Liver (tissue), 9 donors: ENCODE results near the gene CCL2. TPM values are rescaled to one million over a fixed set of nuclear protein-coding genes. Genes with fewer than 3 reads are reported as not detected.

Experiments used
- DNase-seq: peaks from one replicate; pipeline ENCODE4 v3.0.0-alpha.2; 2017; ENCODE audit warnings: low spot score
- H3K27ac ChIP-seq, 2 donors: one replicate each; pipeline ENCODE4 v1.7.0; 2013; ENCODE audit warnings: inconsistent platforms in 2 of 2, low read length in 2 of 2, control low read depth in 1 of 2, low read depth in 1 of 2, mild to moderate bottlenecking in 1 of 2
- H3K27me3 ChIP-seq, 4 donors: one replicate each; pipeline versions ENCODE4 v1.6.1 to v1.7.0; 2013; ENCODE audit warnings: low read length in 3 of 4, inconsistent platforms in 1 of 4, mild to moderate bottlenecking in 1 of 4, moderate library complexity in 1 of 4; ENCODE audit not compliant: control insufficient read depth in 4 of 4, insufficient read depth in 4 of 4
- H3K36me3 ChIP-seq, 4 donors: one replicate each; pipeline versions ENCODE4 v1.6.1 to v1.7.0; 2013; ENCODE audit warnings: low read length in 3 of 4, mild to moderate bottlenecking in 3 of 4, low read depth in 1 of 4, moderate library complexity in 1 of 4; ENCODE audit not compliant: control insufficient read depth in 4 of 4, insufficient read depth in 3 of 4
- H3K4me1 ChIP-seq, 4 donors: one replicate each; pipeline versions ENCODE4 v1.6.1 to v1.7.0; 2013; ENCODE audit warnings: low read length in 3 of 4, mild to moderate bottlenecking in 3 of 4, moderate library complexity in 1 of 4; ENCODE audit not compliant: control insufficient read depth in 4 of 4, insufficient read depth in 4 of 4
- H3K4me3 ChIP-seq, 3 donors: one replicate each; pipeline versions ENCODE4 v1.6.1 to v1.7.0; 2013; ENCODE audit warnings: low read length in 3 of 3, control low read depth in 1 of 3, low read depth in 1 of 3, mild to moderate bottlenecking in 1 of 3
- H3K9ac ChIP-seq, 2 donors: one replicate each; pipeline ENCODE4 v1.7.0; 2013; ENCODE audit warnings: low read length in 2 of 2, mild to moderate bottlenecking in 2 of 2, moderate library complexity in 2 of 2, control low read depth in 1 of 2, low read depth in 1 of 2
- H3K9me3 ChIP-seq, 4 donors: one replicate each; pipeline versions ENCODE4 v1.6.1 to v1.7.0; 2013; ENCODE audit warnings: low read length in 3 of 4; ENCODE audit not compliant: control insufficient read depth in 4 of 4
- ATF3 ChIP-seq: IDR thresholded peaks from 2 replicates; pipeline ENCODE4 v1.6.1; 2016; ENCODE audit warnings: antibody characterized with exemption
- CTCF ChIP-seq: fragments of 150-350 bp; IDR thresholded peaks from 2 replicates; pipeline ENCODE4 v1.5.1; 2017; ENCODE audit warnings: improper control_type of control experiment, low read depth, low read length; ENCODE audit not compliant: missing input control
- EGR1 ChIP-seq, 2 donors: IDR thresholded peaks; 2 replicates each; pipeline ENCODE4 v1.6.1; 2016 to 2018; ENCODE audit warnings: antibody characterized with exemption in 2 of 2, low read depth in 2 of 2
- FOXA1 ChIP-seq: IDR thresholded peaks from 2 replicates; pipeline ENCODE4 v1.6.1; 2016; ENCODE audit warnings: antibody characterized with exemption
- FOXA2 ChIP-seq: IDR thresholded peaks from 2 replicates; pipeline ENCODE4 v1.6.1; 2016; ENCODE audit warnings: antibody characterized with exemption
- GABPA ChIP-seq, 2 donors: IDR thresholded peaks in 1 of 2; conservative IDR thresholded peaks in 1 of 2; 2 replicates each; pipeline ENCODE4 v1.6.1; 2016; ENCODE audit warnings: antibody characterized with exemption in 2 of 2, mild to moderate bottlenecking in 1 of 2, moderate library complexity in 1 of 2
- HNF4A ChIP-seq, 2 donors: conservative IDR thresholded peaks; 2 replicates each; pipeline ENCODE4 v1.6.1; 2016; ENCODE audit warnings: antibody characterized with exemption in 2 of 2, mild to moderate bottlenecking in 2 of 2
- HNF4G ChIP-seq: IDR thresholded peaks from 2 replicates; pipeline ENCODE4 v1.6.1; 2016; ENCODE audit warnings: antibody characterized with exemption
- JUND ChIP-seq, 2 donors: IDR thresholded peaks; 2 replicates each; pipeline ENCODE4 v1.6.1; 2016; ENCODE audit warnings: antibody characterized with exemption in 2 of 2
- MAX ChIP-seq: IDR thresholded peaks from 2 replicates; pipeline ENCODE4 v1.6.1; 2016; ENCODE audit warnings: antibody characterized with exemption
- NR2F2 ChIP-seq: IDR thresholded peaks from 2 replicates; pipeline ENCODE4 v1.6.1; 2016; ENCODE audit warnings: antibody characterized with exemption
- RAD21 ChIP-seq, 2 donors: IDR thresholded peaks; 2 replicates each; pipeline ENCODE4 v1.6.1; 2016; ENCODE audit warnings: antibody characterized with exemption in 2 of 2, mild to moderate bottlenecking in 2 of 2
- REST ChIP-seq: IDR thresholded peaks from 2 replicates; pipeline ENCODE4 v1.6.1; 2016; ENCODE audit warnings: antibody characterized with exemption, mild to moderate bottlenecking
- RXRA ChIP-seq, 2 donors: IDR thresholded peaks; 2 replicates each; pipeline ENCODE4 v1.6.1; 2017 to 2018; ENCODE audit warnings: antibody characterized with exemption in 2 of 2, mild to moderate bottlenecking in 1 of 2
- SP1 ChIP-seq: IDR thresholded peaks from 2 replicates; pipeline ENCODE4 v1.6.1; 2018; ENCODE audit warnings: antibody characterized with exemption, mild to moderate bottlenecking
- TAF1 ChIP-seq: conservative IDR thresholded peaks from 2 replicates; pipeline ENCODE4 v1.6.1; 2016; ENCODE audit warnings: antibody characterized with exemption, mild to moderate bottlenecking
- YY1 ChIP-seq: IDR thresholded peaks from 2 replicates; pipeline ENCODE4 v1.6.1; 2016; ENCODE audit warnings: antibody characterized with exemption, mild to moderate bottlenecking
- ZBTB33 ChIP-seq: IDR thresholded peaks from 2 replicates; pipeline ENCODE4 v1.6.1; 2016; ENCODE audit warnings: antibody characterized with exemption
- WGBS: extraction: QIAGEN DNeasy Blood & Tissue Kit; methylation state at CpG from one replicate; pipeline ENCODE4 v1.1.7; 2013; 5-methylcytosine and 5-hydroxymethylcytosine counted together
- polyA plus RNA-seq, 2 donors: library from polyadenylated mRNA; stranded (reverse) in 1 of 2; unstranded in 1 of 2; fragments of 200-250 nt in 1 of 2; fragments of >200 nt in 1 of 2; fragmentation: Nextera tagmentation in 1 of 2; extraction: Ambion mirVana in 1 of 2; gene quantifications; one replicate each; pipeline versions ENCODE4 v1.2.1 to v1.2.3, GENCODE V29; 2013 to 2015
- total RNA-seq, 2 donors: library from RNA; depleted of rRNA; stranded (reverse); fragments of >200 nt; gene quantifications; one replicate each; pipeline ENCODE4 v1.2.3, GENCODE V29; 2014
- donor health status: healthy.
- donor health status: healthy.
- donor health status: healthy.
- donor health status: healthy.
- donor health status: healthy.

Gene CCL2
- total and polyA plus RNA-seq, 4 donors: 3.5 to 8.9 (median 5.4) TPM

- TF ChIP-seq ATF3: no peak
- TF ChIP-seq FOXA2: no peak
- TF ChIP-seq FOXA1: no peak
- WGBS: 86% methylated on average over 3 of the region's 3 CpGs
- no peak overlapping the region for H3K9ac ChIP-seq
- DNase-seq: no peak
- no peak overlapping the region for H3K4me3 ChIP-seq
- peaks cover 0 to 22% (median 16%) of the 10 kb centered on the region in 4 donors for H3K4me1 ChIP-seq
- no peaks in the 10 kb centered on the region for H3K36me3 ChIP-seq
- no peaks in the 10 kb centered on the region for H3K27me3 ChIP-seq
- no peaks in the 10 kb centered on the region for H3K9me3 ChIP-seq
- H3K27ac ChIP-seq: no peak overlapping the region
Measured at GRCh38 chr17:34237458-34237857, 17.6 kb upstream of the CCL2 start.

- H3K27me3 ChIP-seq: no peaks in the 10 kb centered on the region
- DNase-seq: no peak
- H3K9me3 ChIP-seq: no peaks in the 10 kb centered on the region
- WGBS: 38% methylated on average over 4 of the region's 4 CpGs
- no peak overlapping the region for H3K9ac ChIP-seq
- no peak overlapping the region for H3K4me3 ChIP-seq
- TF ChIP-seq RAD21 (IDR thresholded peaks at IDR 0.05) (peak in 1 of 2 donors; percentile 9), RXRA (IDR thresholded peaks at IDR 0.05) (no peak), ATF3 (no peak), EGR1 (IDR thresholded peaks at IDR 0.05; ENCODE audit: low read depth in 2 of 2) (no peak), CTCF (no peak), FOXA1 (no peak), GABPA (IDR thresholded peaks at IDR 0.05 in 1 of 2, conservative IDR thresholded peaks at IDR 0.05 in 1 of 2) (no peak), JUND (IDR thresholded peaks at IDR 0.05) (no peak), SP1 (no peak), HNF4A (conservative IDR thresholded peaks at IDR 0.05) (no peak), NR2F2 (peak; percentile 77), FOXA2 (no peak), TAF1 (no peak), MAX (peak; percentile 15), ZBTB33 (no peak), REST (no peak), YY1 (no peak), HNF4G (no peak)
- H3K27ac ChIP-seq: peak overlapping the region in 1 of 2 donors; percentile 6
- peaks cover 0 to 9% (median 6%) of the 10 kb centered on the region in 4 donors for H3K4me1 ChIP-seq
- no peaks in the 10 kb centered on the region for H3K36me3 ChIP-seq
Measured at GRCh38 chr17:34241062-34241461, 14.0 kb upstream of the CCL2 start.
